ENCODE results near the gene KIF13A.

DNA sequence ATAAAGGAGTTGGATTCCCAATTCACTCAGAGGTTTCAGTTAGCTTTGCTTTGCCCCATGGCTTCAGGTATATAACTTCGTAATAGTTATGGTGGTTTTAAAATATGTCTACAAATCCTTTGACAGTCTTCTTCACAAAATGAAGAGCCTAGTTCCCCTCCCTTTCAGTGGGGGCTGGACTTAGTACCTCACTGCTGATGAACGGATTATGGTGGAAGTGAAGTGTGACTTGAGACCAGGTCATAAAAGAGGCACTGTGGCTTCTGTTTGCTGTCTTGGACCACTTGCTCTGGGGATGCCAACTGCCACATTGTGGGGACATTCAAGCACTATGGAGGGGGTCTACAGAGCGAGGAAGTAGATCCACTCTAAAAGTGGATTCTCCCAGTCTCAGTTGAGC is 233.2 kb downstream of the KIF13A start:
- TF ChIP-seq, protein P1, sequence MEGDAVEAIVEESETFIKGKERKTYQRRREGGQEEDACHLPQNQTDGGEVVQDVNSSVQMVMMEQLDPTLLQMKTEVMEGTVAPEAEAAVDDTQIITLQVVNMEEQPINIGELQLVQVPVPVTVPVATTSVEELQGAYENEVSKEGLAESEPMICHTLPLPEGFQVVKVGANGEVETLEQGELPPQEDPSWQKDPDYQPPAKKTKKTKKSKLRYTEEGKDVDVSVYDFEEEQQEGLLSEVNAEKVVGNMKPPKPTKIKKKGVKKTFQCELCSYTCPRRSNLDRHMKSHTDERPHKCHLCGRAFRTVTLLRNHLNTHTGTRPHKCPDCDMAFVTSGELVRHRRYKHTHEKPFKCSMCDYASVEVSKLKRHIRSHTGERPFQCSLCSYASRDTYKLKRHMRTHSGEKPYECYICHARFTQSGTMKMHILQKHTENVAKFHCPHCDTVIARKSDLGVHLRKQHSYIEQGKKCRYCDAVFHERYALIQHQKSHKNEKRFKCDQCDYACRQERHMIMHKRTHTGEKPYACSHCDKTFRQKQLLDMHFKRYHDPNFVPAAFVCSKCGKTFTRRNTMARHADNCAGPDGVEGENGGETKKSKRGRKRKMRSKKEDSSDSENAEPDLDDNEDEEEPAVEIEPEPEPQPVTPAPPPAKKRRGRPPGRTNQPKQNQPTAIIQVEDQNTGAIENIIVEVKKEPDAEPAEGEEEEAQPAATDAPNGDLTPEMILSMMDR (IDR thresholded peaks at IDR 0.05; ENCODE audit: low read length): no peak
- TF ChIP-seq EZH2 (optimal IDR thresholded peaks at IDR 0.05; ENCODE audit: low read depth, low read length) (no peak), EZH2phosphoT487 (IDR thresholded peaks at IDR 0.05; ENCODE audit: low read length) (no peak)

Measured in MM.1S (cell line).